Thyroid gland (tissue), 4 donors: Measurements from ENCODE around the gene LINC01488.

Experiments
- CTCF ChIP-seq, 6 experiments: fragments of 200-600 bp in 3 of 6; fragments of 450-650 bp in 3 of 6; sonication (generic) in 3 of 6; IDR thresholded peaks; one replicate each; pipeline ENCODE4 v1.5.1; 2016 to 2019; ENCODE audit warnings: antibody characterized with exemption in 6 of 6, mild to moderate bottlenecking in 2 of 6, inconsistent platforms in 1 of 6, moderate library complexity in 1 of 6
- POLR2A ChIP-seq, 2 donors: fragments of 450-650 bp; IDR thresholded peaks; one replicate each; pipeline ENCODE4 v1.6.1; 2017; ENCODE audit warnings: antibody characterized with exemption in 2 of 2, mild to moderate bottlenecking in 2 of 2, moderate library complexity in 1 of 2

GRCh38 chr11:69477086-69477485 lies 4.4 kb upstream of the LINC01488 start:
- TF ChIP-seq CTCF (IDR thresholded peaks at IDR 0.05) (no peak), POLR2A (IDR thresholded peaks at IDR 0.05) (no peak)
